Measurements from ENCODE around the gene DSG3. TPM values are rescaled to one million over a fixed set of nuclear protein-coding genes. Genes with fewer than 3 reads are reported as not detected.

The DSG3 gene
- total RNA-seq, 1 experiment from 2014 or later: 0.05 TPM

DNA sequence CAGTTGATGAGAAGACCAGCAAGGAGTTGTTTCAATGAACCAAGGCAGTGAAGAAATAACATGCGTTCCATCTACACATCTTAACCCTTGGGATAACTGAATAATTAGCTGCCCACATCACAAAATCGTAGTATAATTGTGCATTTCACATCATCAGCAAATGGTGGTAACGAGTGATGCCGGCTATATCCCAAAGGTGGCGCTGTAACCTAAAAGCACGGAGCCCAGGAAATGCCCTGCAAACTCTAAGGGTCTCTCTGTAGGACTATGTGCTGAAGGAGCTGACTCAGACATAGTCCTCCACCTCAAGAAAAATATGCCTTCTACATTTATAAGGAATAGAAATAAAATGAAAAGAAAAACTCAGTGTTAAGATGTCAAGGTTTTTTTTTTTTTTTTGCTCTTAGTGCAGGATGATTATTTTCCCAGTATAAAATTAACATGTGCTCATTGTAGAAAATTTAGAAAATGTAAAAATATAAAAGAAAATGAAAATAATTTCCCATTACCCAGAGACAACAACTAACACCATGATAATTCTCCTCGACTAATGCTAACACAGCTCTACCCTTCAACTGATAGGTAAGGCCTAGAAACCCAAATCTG is 23.1 kb upstream of the DSG3 start:
- Histone ChIP-seq H2AFZ (ENCODE audit: low read depth, low read length, poor library complexity, severe bottlenecking) (peak overlapping the region; percentile 95), H3K27ac (ENCODE audit: low read depth, low read length) (no peak overlapping the region), H4K20me1 (ENCODE audit: insufficient read depth) (no peaks in the 10 kb centered on the region), H3K27me3 (ENCODE audit: insufficient read depth, low read length) (no peaks in the 10 kb centered on the region), H3K9me3 (ENCODE audit: control insufficient read depth in 1 of 2, insufficient read depth in 1 of 2, low read depth in 1 of 2, low read length in 2 of 2) (no peaks in the 10 kb centered on the region), H3K9me2 (ENCODE audit: insufficient read depth) (no peaks in the 10 kb centered on the region), H3K79me2 (ENCODE audit: insufficient read depth, low read length) (no peaks in the 10 kb centered on the region), H3K4me1 (ENCODE audit: control insufficient read depth in 1 of 2, insufficient read depth in 2 of 2, low read length in 2 of 2) (peaks cover 0 to 26% of the 10 kb centered on the region in 2 experiments; a peak in 3 of 4 replicates), H3K4me3 (replicated peaks in 1 of 2; ENCODE audit: low read depth in 1 of 2, low read length in 2 of 2) (no peak overlapping the region), H3K36me3 (ENCODE audit: control insufficient read depth in 1 of 2, insufficient read depth in 2 of 2, low read length in 2 of 2) (no peaks in the 10 kb centered on the region), H3K4me2 (ENCODE audit: low read length) (peak overlapping the region; percentile 17), H3K9ac (ENCODE audit: low read length) (no peak overlapping the region)
- no TSS peak for BruUV-seq (replicated peaks)
- POLR2A ChIA-PET: no interaction called here
- ATAC-seq (peak; percentile 83), DNase-seq (ENCODE audit: low read depth, low spot score) (peak; percentile 64)
- RAD21 ChIA-PET (ENCODE audit: low non-redundant PET in 1 of 2, low total read pairs in 2 of 2, uncharacterized antibody in 2 of 2, unreplicated experiment in 2 of 2): interaction anchor here in 1 of 2 experiments (0.7 to 2.1 kb wide), 3 partner anchors 63 to 139 kb away, joined by 4 to 8 read pairs (median 5); no protein-coding TSS in a partner anchor
- intact Hi-C loops (cut with micrococcal nuclease): loop anchor here (2.0 to 10.0 kb wide), 5 partner anchors 88 to 530 kb away; no protein-coding TSS in a partner anchor
- CTCF ChIA-PET: interaction anchor here (0.6 to 2.5 kb wide), 28 partner anchors 9 to 452 kb away, joined by 3 to 17 read pairs (median 3); no protein-coding TSS in a partner anchor
- TF ChIP-seq SRF (IDR thresholded peaks at IDR 0.05; ENCODE audit: low read depth): no peak
- no peak for TF ChIP-seq ELF1 (IDR thresholded peaks at IDR 0.05; ENCODE audit: borderline replicate concordance, low read depth)
- TF ChIP-seq FOSL1 (IDR thresholded peaks at IDR 0.05; ENCODE audit: low read depth): no peak
- no peak for TF ChIP-seq JUND (IDR thresholded peaks at IDR 0.05)
- TF ChIP-seq EGR1 (IDR thresholded peaks at IDR 0.05; ENCODE audit: low read depth): no peak
- TF ChIP-seq ZNF274 (IDR thresholded peaks at IDR 0.05; ENCODE audit: low read depth, low read length): no peak
- no peak for TF ChIP-seq ATF3 (IDR thresholded peaks at IDR 0.05)
- no peak for TF ChIP-seq ZFX (IDR thresholded peaks at IDR 0.05)
- peak; percentile 79 to 96 (median 93) for TF ChIP-seq CTCF (IDR thresholded peaks at IDR 0.05 in 2 of 3, conservative IDR thresholded peaks at IDR 0.05 in 1 of 3; ENCODE audit: borderline replicate concordance in 1 of 3, insufficient read depth in 1 of 3, low read depth in 2 of 3, low read length in 2 of 3)
- no peak for TF ChIP-seq EZH2phosphoT487 (IDR thresholded peaks at IDR 0.05; ENCODE audit: borderline replicate concordance)
- TF ChIP-seq, protein P1, sequence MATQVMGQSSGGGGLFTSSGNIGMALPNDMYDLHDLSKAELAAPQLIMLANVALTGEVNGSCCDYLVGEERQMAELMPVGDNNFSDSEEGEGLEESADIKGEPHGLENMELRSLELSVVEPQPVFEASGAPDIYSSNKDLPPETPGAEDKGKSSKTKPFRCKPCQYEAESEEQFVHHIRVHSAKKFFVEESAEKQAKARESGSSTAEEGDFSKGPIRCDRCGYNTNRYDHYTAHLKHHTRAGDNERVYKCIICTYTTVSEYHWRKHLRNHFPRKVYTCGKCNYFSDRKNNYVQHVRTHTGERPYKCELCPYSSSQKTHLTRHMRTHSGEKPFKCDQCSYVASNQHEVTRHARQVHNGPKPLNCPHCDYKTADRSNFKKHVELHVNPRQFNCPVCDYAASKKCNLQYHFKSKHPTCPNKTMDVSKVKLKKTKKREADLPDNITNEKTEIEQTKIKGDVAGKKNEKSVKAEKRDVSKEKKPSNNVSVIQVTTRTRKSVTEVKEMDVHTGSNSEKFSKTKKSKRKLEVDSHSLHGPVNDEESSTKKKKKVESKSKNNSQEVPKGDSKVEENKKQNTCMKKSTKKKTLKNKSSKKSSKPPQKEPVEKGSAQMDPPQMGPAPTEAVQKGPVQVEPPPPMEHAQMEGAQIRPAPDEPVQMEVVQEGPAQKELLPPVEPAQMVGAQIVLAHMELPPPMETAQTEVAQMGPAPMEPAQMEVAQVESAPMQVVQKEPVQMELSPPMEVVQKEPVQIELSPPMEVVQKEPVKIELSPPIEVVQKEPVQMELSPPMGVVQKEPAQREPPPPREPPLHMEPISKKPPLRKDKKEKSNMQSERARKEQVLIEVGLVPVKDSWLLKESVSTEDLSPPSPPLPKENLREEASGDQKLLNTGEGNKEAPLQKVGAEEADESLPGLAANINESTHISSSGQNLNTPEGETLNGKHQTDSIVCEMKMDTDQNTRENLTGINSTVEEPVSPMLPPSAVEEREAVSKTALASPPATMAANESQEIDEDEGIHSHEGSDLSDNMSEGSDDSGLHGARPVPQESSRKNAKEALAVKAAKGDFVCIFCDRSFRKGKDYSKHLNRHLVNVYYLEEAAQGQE (IDR thresholded peaks at IDR 0.05; ENCODE audit: low read depth): no peak
- TF ChIP-seq ZBTB33 (IDR thresholded peaks at IDR 0.05; ENCODE audit: extremely low read depth, insufficient replicate concordance, low read length): no peak
- 0 out of 2 replicates have a peak, but pooled peaks have one; percentile 10 for TF ChIP-seq SP1 (IDR thresholded peaks at IDR 0.05; ENCODE audit: low read depth)
- no peak for TF ChIP-seq YY1 (IDR thresholded peaks at IDR 0.05; ENCODE audit: extremely low read depth, insufficient replicate concordance, low read depth, low read length)
- peak; percentile 94 for TF ChIP-seq RAD21 (IDR thresholded peaks at IDR 0.05; ENCODE audit: low read depth)
- TF ChIP-seq CBX3 (IDR thresholded peaks at IDR 0.05; ENCODE audit: low read depth): peak; percentile 55; the same call in 1 of the 2 replicates
- TF ChIP-seq, protein P2, sequence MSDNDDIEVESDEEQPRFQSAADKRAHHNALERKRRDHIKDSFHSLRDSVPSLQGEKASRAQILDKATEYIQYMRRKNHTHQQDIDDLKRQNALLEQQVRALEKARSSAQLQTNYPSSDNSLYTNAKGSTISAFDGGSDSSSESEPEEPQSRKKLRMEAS (IDR thresholded peaks at IDR 0.05): no peak
- no peak for TF ChIP-seq SIN3A (IDR thresholded peaks at IDR 0.05; ENCODE audit: low read depth)
- TF ChIP-seq EZH2 (IDR thresholded peaks at IDR 0.05): no peak
